NOMO-1 treated with DMSO at 0.1 percent for 48 hours (cell line): ENCODE measurements around the gene APP.

Experiments used
- DNase-seq: peaks from one replicate; lab custom pipeline; 2025; ENCODE audit not compliant: unreplicated experiment; lab: John Stamatoyannopoulos, UW

APP gene

GRCh38 chr21:26170471-26171257 lies at the start of gene APP:
Gene APP, minus strand, starts transcription at chr21:26170770. Its CDS starts 150 bp downstream, at chr21:26170620.
- DNase-seq, result peak; percentile 69

GRCh38 chr21:26212220-26212619 lies 41.6 kb upstream of the APP start:
- DNase-seq, result no peak

GRCh38 chr21:26210614-26211013 lies 40.0 kb upstream of the APP start:
- no peak for DNase-seq

- DNase-seq, result no peak
These were observed 36.5 kb upstream of the APP start for GRCh38 chr21:26207021-26207420.

- no peak for DNase-seq
These were observed 28.9 kb upstream of the APP start for GRCh38 chr21:26199456-26199855.

- no peak for DNase-seq
These were observed 25.1 kb upstream of the APP start for GRCh38 chr21:26195708-26196107.

- no peak for DNase-seq
These were observed 24.3 kb upstream of the APP start for GRCh38 chr21:26194811-26195251.

GRCh38 chr21:26194326-26194725 lies 23.8 kb upstream of the APP start:
- DNase-seq, result no peak

- no peak for DNase-seq
These were observed 21.0 kb upstream of the APP start for GRCh38 chr21:26191609-26192008.

- DNase-seq, result no peak
These were observed 17.9 kb upstream of the APP start for GRCh38 chr21:26188422-26188821.

- no peak for DNase-seq
These were observed 14.9 kb upstream of the APP start for GRCh38 chr21:26185446-26185845.

- no peak for DNase-seq
These were observed 14.5 kb upstream of the APP start for GRCh38 chr21:26185021-26185420.

GRCh38 chr21:26179501-26179900 lies 8.9 kb upstream of the APP start:
- no peak for DNase-seq

- DNase-seq, result no peak
These were observed 7.3 kb upstream of the APP start for GRCh38 chr21:26177746-26178426.

GRCh38 chr21:26177187-26177586 lies 6.6 kb upstream of the APP start:
- no peak for DNase-seq

GRCh38 chr21:26171258-26172100 lies 909 bp upstream of the APP start:
- DNase-seq, result no peak

- peak; percentile 20 for DNase-seq
These were observed 729 bp downstream of the APP start for GRCh38 chr21:26169611-26170470.

- DNase-seq, result peak; percentile 79
These were observed 1.4 kb downstream of the APP start for GRCh38 chr21:26169061-26169610.

- peak; percentile 55 for DNase-seq
These were observed 2.2 kb downstream of the APP start for GRCh38 chr21:26168371-26168770.

GRCh38 chr21:26167593-26167992 lies 3.0 kb downstream of the APP start:
- no peak for DNase-seq
